ENCODE data around the gene HDHD2. TPM values are rescaled to one million over a fixed set of nuclear protein-coding genes. Genes with fewer than 3 reads are reported as not detected.

The HDHD2 gene
- total RNA-seq, 4 donors from 2014 or later: 16.5 to 44.4 (median 29.6) TPM

GRCh38 chr18:47172476-47172875 is 22.2 kb upstream of the HDHD2 start:
- Histone ChIP-seq H3K4me3 (no peak overlapping the region), H3K27ac (no peak overlapping the region), H3K4me1 (peaks cover 0 to 53% (median 10%) of the 10 kb centered on the region in 4 donors), H3K27me3 (no peaks in the 10 kb centered on the region), H3K36me3 (no peaks in the 10 kb centered on the region), H3K9me3 (no peaks in the 10 kb centered on the region)
- 77 to 80% methylated on average over 2 of the region's 2 CpGs for WGBS, 2 donors
- DNase-seq (ENCODE audit: low spot score in 2 of 2): no peak
- TF ChIP-seq CTCF (IDR thresholded peaks at IDR 0.05) (no peak), POLR2A (IDR thresholded peaks at IDR 0.05) (no peak), EP300 (IDR thresholded peaks at IDR 0.05) (no peak)

GRCh38 chr18:47168913-47169312 is 18.6 kb upstream of the HDHD2 start:
- 77 to 88% methylated on average over 1 of the region's 1 CpG for WGBS, 2 donors
- no peak overlapping the region for H3K27ac ChIP-seq
- no peak overlapping the region for H3K4me3 ChIP-seq
- H3K27me3 ChIP-seq: no peaks in the 10 kb centered on the region
- H3K4me1 ChIP-seq: peaks cover 0 to 47% (median 2%) of the 10 kb centered on the region in 4 donors
- no peaks in the 10 kb centered on the region for H3K9me3 ChIP-seq
- no peak for TF ChIP-seq POLR2A (IDR thresholded peaks at IDR 0.05)
- no peak for TF ChIP-seq CTCF (IDR thresholded peaks at IDR 0.05)
- TF ChIP-seq EP300 (IDR thresholded peaks at IDR 0.05): no peak
- H3K36me3 ChIP-seq: no peaks in the 10 kb centered on the region
- no peak for DNase-seq (ENCODE audit: low spot score in 2 of 2)

GRCh38 chr18:47168509-47168908 is 18.2 kb upstream of the HDHD2 start:
- DNase-seq (ENCODE audit: low spot score in 2 of 2): no peak
- Histone ChIP-seq H3K27ac (no peak overlapping the region), H3K4me3 (no peak overlapping the region), H3K27me3 (no peaks in the 10 kb centered on the region), H3K9me3 (no peaks in the 10 kb centered on the region), H3K36me3 (no peaks in the 10 kb centered on the region), H3K4me1 (peaks cover 0 to 44% (median 0%) of the 10 kb centered on the region in 4 donors)
- TF ChIP-seq CTCF (IDR thresholded peaks at IDR 0.05) (no peak), EP300 (IDR thresholded peaks at IDR 0.05) (no peak)

- WGBS, 2 donors: 71 to 73% methylated on average over 2 of the region's 2 CpGs
- no peak for DNase-seq (ENCODE audit: low spot score in 2 of 2)
- Histone ChIP-seq H3K4me1 (peaks cover 0 to 31% (median 0%) of the 10 kb centered on the region in 4 donors), H3K27ac (no peak overlapping the region), H3K36me3 (no peaks in the 10 kb centered on the region), H3K27me3 (no peaks in the 10 kb centered on the region), H3K4me3 (no peak overlapping the region), H3K9me3 (no peaks in the 10 kb centered on the region)
- no peak for TF ChIP-seq CTCF (IDR thresholded peaks at IDR 0.05)
These were observed 16.0 kb upstream of the HDHD2 start for GRCh38 chr18:47166294-47166693.

- H3K4me3 ChIP-seq: no peak overlapping the region
- no peak for TF ChIP-seq CTCF (IDR thresholded peaks at IDR 0.05)
- TF ChIP-seq EP300 (IDR thresholded peaks at IDR 0.05): no peak
- TF ChIP-seq POLR2A (IDR thresholded peaks at IDR 0.05): no peak
- 73 to 78% methylated on average over 5 of the region's 5 CpGs for WGBS, 2 donors
- H3K36me3 ChIP-seq: no peaks in the 10 kb centered on the region
- H3K27me3 ChIP-seq: no peaks in the 10 kb centered on the region
- H3K4me1 ChIP-seq: peaks cover 0 to 26% (median 0%) of the 10 kb centered on the region in 4 donors
- no peak overlapping the region for H3K27ac ChIP-seq
- H3K9me3 ChIP-seq: no peaks in the 10 kb centered on the region
- DNase-seq (ENCODE audit: low spot score in 2 of 2): no peak
These were observed 12.9 kb upstream of the HDHD2 start for GRCh38 chr18:47163241-47163640.

All from tibial nerve (tissue), 4 donors.